GM18870 (cell line): Measurements from ENCODE around the gene NADK2.
"Not testable (repeated sequence)": the region's sequence is repeated elsewhere in the genome, so short reads cannot be mapped to it uniquely, and the experiment has no call there.

Experiments
- ATAC-seq: cut with Tn5 transposase; IDR thresholded peaks from one replicate; pipeline ENCODE4 v1.9.1; 2021; ENCODE audit warnings: moderate library complexity; ENCODE audit not compliant: unreplicated experiment

NADK2 gene

GRCh38 chr5:36241631-36242533, at the start of gene NADK2:
Gene NADK2, minus strand, starts transcription at chr5:36241925. Its CDS starts 127 bp downstream, at chr5:36241798.
- peak; percentile 93 for ATAC-seq

GRCh38 chr5:36285837-36286615, 44.3 kb upstream of the NADK2 start:
- ATAC-seq: no peak

- not testable (repeated sequence) for ATAC-seq
Measured at GRCh38 chr5:36283775-36284174, 42.0 kb upstream of the NADK2 start.

- ATAC-seq: no peak
Measured at GRCh38 chr5:36281626-36282025, 39.9 kb upstream of the NADK2 start.

GRCh38 chr5:36279054-36279698, 37.5 kb upstream of the NADK2 start:
- no peak for ATAC-seq

GRCh38 chr5:36277521-36278176, 35.9 kb upstream of the NADK2 start:
- no peak for ATAC-seq

- ATAC-seq: no peak
Measured at GRCh38 chr5:36276864-36277263, 35.1 kb upstream of the NADK2 start.

- no peak for ATAC-seq
Measured at GRCh38 chr5:36273809-36274526, 32.2 kb upstream of the NADK2 start.

GRCh38 chr5:36272136-36272690, 30.5 kb upstream of the NADK2 start:
- no peak for ATAC-seq

GRCh38 chr5:36270876-36271575, 29.3 kb upstream of the NADK2 start:
- no peak for ATAC-seq

GRCh38 chr5:36270175-36270574, 28.4 kb upstream of the NADK2 start:
- ATAC-seq: no peak

- no peak for ATAC-seq
Measured at GRCh38 chr5:36269478-36269877, 27.8 kb upstream of the NADK2 start.

- ATAC-seq: no peak
Measured at GRCh38 chr5:36267905-36268304, 26.2 kb upstream of the NADK2 start.

GRCh38 chr5:36264202-36264760, 22.6 kb upstream of the NADK2 start:
- ATAC-seq: no peak

- no peak for ATAC-seq
Measured at GRCh38 chr5:36261186-36261585, 19.5 kb upstream of the NADK2 start.

GRCh38 chr5:36253575-36253974, 11.8 kb upstream of the NADK2 start:
- ATAC-seq: no peak

GRCh38 chr5:36252722-36253365, 11.1 kb upstream of the NADK2 start:
- no peak for ATAC-seq

GRCh38 chr5:36251218-36251617, 9.5 kb upstream of the NADK2 start:
- ATAC-seq: no peak

GRCh38 chr5:36250427-36250826, 8.7 kb upstream of the NADK2 start:
- no peak for ATAC-seq
